GM19035 (cell line): ENCODE data around the gene GUCY1A2.
"Not testable (repeated sequence)": the region's sequence is repeated elsewhere in the genome, so short reads cannot be mapped to it uniquely, and the experiment has no call there.

Experiments used
- ATAC-seq: cut with Tn5 transposase; IDR thresholded peaks from one replicate; pipeline ENCODE4 v1.9.1; 2021; ENCODE audit not compliant: unreplicated experiment

Gene GUCY1A2

GRCh38 chr11:106957030-106957482 lies 61.2 kb downstream of the GUCY1A2 start:
- no peak for ATAC-seq

GRCh38 chr11:106950067-106950491 lies 68.2 kb downstream of the GUCY1A2 start:
- ATAC-seq = no peak

DNA sequence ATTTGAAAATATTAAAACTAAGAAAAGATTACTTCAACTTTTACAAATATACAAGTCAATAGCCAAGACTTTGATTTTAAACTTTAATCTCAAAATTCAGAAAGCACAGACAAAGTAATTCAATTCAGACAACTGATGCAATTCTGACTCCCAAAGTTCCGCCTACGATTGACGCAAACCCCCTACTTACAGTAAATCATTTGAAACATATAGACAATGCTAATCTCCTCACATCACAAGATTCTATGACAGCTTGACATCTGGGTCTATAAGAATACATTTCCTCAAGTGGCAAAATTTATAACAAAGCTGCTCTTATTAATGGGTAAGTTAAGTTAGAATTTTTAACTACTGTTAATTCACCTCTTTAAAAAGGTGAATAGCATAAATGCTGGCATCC lies 75.2 kb downstream of the GUCY1A2 start:
- ATAC-seq = no peak

DNA sequence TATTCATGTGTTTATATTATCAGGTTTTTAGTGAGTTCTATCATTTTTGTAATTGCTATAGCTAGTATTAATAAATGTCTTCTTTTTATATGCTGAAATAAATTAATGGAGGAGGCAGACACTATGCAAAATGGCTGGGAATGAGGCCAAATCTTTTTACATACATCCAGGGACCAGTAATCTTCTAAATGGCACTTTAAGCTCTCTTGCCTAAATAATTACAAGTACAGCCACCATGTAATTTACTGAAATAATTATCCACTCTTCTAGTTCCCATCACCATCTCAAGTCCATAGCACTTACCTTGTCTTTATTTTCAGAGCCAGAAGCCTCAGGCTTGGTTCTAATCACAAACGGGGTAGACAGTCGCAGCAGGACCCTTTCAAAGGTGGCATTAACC lies 79.1 kb downstream of the GUCY1A2 start:
- no peak for ATAC-seq

DNA sequence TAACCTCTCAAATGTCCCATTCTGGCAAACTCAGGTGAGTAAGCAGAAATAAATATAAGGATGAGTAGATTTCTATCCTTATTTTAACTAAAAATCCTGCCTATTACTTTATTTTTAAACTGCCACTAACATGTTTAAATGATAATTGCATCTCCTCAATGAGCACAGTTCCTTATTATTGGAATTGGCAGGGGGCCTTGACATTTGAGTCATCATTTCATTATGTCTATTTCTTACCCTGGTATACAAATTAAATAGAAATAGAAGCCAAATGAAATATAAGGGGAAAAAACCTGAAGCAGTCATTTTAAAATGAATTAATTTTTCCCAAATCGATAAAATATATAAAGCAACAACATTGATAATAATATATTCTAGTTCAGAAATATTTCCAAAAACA lies 81.2 kb downstream of the GUCY1A2 start:
- ATAC-seq = no peak

DNA sequence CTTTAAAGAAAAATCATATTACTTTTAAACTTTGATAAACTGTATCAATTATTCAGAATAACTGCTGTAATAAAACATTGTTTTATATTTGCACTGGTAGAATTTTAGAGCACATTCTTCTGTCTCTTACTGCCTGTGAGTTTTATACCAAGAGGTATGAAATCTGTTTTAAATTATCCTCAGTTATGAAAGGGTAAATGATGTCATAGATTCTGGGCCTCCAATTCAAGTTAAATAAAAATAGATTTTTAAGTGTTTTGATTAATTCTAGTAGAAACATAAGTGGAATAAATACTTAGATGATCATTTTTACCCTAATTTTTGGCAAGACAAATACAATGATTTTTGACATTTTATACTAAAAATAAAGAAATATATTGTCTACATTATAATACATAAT lies 93.0 kb downstream of the GUCY1A2 start:
- no peak for ATAC-seq

GRCh38 chr11:106920899-106921509 lies 97.3 kb downstream of the GUCY1A2 start:
- no peak for ATAC-seq

DNA sequence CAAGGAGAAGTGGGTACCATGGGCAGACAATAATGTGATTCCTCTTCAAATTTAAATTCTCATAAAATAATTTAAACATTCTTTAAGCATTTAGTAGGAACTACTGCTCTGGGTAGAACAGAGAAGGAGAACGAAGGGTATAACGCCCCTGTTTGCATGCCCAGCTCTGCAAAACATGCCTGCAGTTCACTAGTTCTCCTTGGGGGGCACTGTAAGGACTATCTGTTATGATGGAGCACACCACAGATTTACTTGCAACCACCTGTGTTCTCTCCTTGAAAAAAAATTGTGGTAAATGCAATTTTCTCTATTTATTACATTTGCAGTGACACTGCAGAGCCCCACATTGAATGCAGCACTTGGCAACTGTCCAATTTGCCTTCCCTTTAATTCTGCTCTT lies 100.3 kb downstream of the GUCY1A2 start:
- no peak for ATAC-seq

GRCh38 chr11:106914409-106914808 lies 103.9 kb downstream of the GUCY1A2 start:
- ATAC-seq = no peak

DNA sequence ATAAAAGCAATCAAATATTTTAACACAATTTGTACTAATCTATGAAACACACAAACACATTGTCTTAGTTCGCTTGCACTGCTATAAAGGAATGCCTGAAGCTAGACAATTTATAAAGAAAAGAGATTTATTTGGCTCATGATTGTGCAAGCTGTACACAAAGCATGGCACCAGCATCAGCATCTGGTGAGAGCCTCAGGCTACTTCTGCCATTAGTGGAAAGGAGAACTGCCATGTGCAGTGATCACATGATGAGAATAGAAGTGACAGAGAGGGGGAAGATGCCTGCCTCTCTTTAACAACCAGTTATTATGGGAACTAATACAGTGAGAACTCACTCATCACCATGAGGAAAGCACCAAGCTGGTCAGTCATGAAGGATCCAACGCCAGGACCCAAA lies 105.1 kb downstream of the GUCY1A2 start:
- ATAC-seq = no peak

- ATAC-seq = no peak
These were observed 113.5 kb downstream of the GUCY1A2 start for GRCh38 chr11:106904826-106905225.

- no peak for ATAC-seq
These were observed 128.6 kb downstream of the GUCY1A2 start for GRCh38 chr11:106889718-106890117.

- no peak for ATAC-seq
These were observed 129.9 kb downstream of the GUCY1A2 start for GRCh38 chr11:106888386-106888785.

DNA sequence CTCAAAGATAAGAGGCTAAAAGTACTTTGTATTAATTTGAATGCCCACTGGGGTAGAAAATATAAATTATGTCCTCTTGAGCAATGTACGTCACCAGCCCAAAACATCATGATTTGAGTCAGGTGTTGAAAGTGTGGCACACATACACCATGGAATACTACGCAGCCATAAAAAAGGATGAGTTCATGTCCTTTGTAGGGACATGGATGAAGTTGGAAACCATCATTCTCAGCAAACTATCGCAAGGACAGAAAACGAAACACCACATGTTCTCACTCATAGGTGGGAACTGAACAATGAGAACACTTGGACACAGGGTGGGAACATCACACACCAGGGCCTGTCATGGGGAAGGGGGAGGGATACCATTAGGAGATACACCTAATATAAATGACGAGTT lies 134.6 kb downstream of the GUCY1A2 start:
- not testable (repeated sequence) for ATAC-seq

- no peak for ATAC-seq
These were observed 138.3 kb downstream of the GUCY1A2 start for GRCh38 chr11:106879832-106880546.

GRCh38 chr11:106879029-106879428 lies 139.2 kb downstream of the GUCY1A2 start:
- no peak for ATAC-seq

GRCh38 chr11:106875013-106875412 lies 143.3 kb downstream of the GUCY1A2 start:
- ATAC-seq = no peak

GRCh38 chr11:106872246-106872645 lies 146.0 kb downstream of the GUCY1A2 start:
- no peak for ATAC-seq

GRCh38 chr11:106858200-106858599 lies 160.1 kb downstream of the GUCY1A2 start:
- ATAC-seq = no peak

GRCh38 chr11:106856566-106856965 lies 161.7 kb downstream of the GUCY1A2 start:
- ATAC-seq = no peak

- ATAC-seq = no peak
These were observed 163.8 kb downstream of the GUCY1A2 start for GRCh38 chr11:106854429-106854828.

GRCh38 chr11:106853850-106854401 lies 164.3 kb downstream of the GUCY1A2 start:
- no peak for ATAC-seq
